Mucosa of descending colon (tissue), 3 donors: ENCODE data around the gene GON4L. TPM values are rescaled to one million over a fixed set of nuclear protein-coding genes. Genes with fewer than 3 reads are reported as not detected.
"Not testable (repeated sequence)": the region's sequence is repeated elsewhere in the genome, so short reads cannot be mapped to it uniquely, and the experiment has no call there.

ENCODE experiments used
- ATAC-seq: fragments of 200-7000 bp; cut with Tn5 transposase; one replicate; pipeline ENCODE4 v1.9.1; 2020; ENCODE audit warnings: mild to moderate bottlenecking, moderate library complexity
- DNase-seq, 3 donors: peaks; one replicate each; pipeline ENCODE4 v3.0.0-alpha.2; 2020
- H3K36me3 ChIP-seq: fragments of 200-600 bp; one replicate; pipeline ENCODE4 v1.8.0; 2021; ENCODE audit warnings: low read depth, mild to moderate bottlenecking
- H3K4me1 ChIP-seq: fragments of 200-600 bp; one replicate; pipeline ENCODE4 v1.8.0; 2021; ENCODE audit warnings: low read depth, mild to moderate bottlenecking
- H3K4me3 ChIP-seq: fragments of 200-600 bp; one replicate; pipeline ENCODE4 v1.8.0; 2021; ENCODE audit warnings: mild to moderate bottlenecking
- H3K9me3 ChIP-seq: fragments of 200-600 bp; one replicate; pipeline ENCODE4 v1.8.0; 2021; ENCODE audit warnings: mild to moderate bottlenecking
- intact Hi-C, 2 donors: fragments of 100-400 bp; cut with DNase I in 1 of 2; cut with micrococcal nuclease in 1 of 2; formaldehyde crosslinking; loops; one replicate each; pipeline versions ENCODE4 v1.11.0 to v1.11.1; 2022; cut with DNase I, micrococcal nuclease
- total RNA-seq, 3 donors: library from RNA; stranded (reverse); fragmentation: NEBNext Ultra II Directional in 2 of 3; extraction: Animal tissue kit (Norgen Biotek cat#: 25700) in 2 of 3; gene quantifications; one replicate each; pipeline versions ENCODE4 v1.2.1 to v1.2.4, GENCODE V29; 2021 to 2023
- TF ChIP-seq, protein P1 (sequence below): fragments of 200-600 bp; IDR thresholded peaks from one replicate; pipeline ENCODE4 v1.8.0; 2022; ENCODE audit warnings: antibody characterized with exemption, mild to moderate bottlenecking
- donor health status: DM: no; HTN: no; CAD: no; lungs with moderate emphysema.
- donor health status: DM: no; HTN: no; CAD: no.
- donor health status: DM: no; HTN: yes; CAD: no.

The GON4L gene
- total RNA-seq, 3 donors from 2014 or later = 38.7 to 63.0 (median 54.3) TPM

DNA sequence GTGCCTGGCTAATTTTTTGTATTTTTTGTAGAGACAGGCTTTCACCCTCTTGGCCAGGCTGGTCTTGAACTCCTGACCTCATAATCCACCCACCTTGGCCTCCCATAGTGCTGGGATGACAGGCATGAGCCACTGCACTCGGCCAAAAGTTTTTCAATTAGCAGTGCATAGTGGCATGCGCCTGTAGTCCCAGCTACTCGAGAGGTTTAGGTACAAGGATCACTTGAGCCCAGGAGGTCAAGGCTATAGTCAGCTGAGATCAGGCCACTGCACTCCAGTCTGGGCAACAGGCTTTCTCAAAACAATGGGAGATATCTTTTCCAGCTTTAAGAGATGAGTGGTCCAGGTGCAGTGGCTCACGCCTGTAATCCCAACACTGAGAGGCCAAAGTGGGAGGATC, 137.3 kb downstream of the GON4L start:
- Histone ChIP-seq H3K9me3 (no peaks in the 10 kb centered on the region), H3K36me3 (no peaks in the 10 kb centered on the region), H3K4me3 (no peak overlapping the region), H3K4me1 (peaks cover 3% of the 10 kb centered on the region)
- no peak for ATAC-seq
- intact Hi-C loops = no loop called here
- TF ChIP-seq, protein P1, sequence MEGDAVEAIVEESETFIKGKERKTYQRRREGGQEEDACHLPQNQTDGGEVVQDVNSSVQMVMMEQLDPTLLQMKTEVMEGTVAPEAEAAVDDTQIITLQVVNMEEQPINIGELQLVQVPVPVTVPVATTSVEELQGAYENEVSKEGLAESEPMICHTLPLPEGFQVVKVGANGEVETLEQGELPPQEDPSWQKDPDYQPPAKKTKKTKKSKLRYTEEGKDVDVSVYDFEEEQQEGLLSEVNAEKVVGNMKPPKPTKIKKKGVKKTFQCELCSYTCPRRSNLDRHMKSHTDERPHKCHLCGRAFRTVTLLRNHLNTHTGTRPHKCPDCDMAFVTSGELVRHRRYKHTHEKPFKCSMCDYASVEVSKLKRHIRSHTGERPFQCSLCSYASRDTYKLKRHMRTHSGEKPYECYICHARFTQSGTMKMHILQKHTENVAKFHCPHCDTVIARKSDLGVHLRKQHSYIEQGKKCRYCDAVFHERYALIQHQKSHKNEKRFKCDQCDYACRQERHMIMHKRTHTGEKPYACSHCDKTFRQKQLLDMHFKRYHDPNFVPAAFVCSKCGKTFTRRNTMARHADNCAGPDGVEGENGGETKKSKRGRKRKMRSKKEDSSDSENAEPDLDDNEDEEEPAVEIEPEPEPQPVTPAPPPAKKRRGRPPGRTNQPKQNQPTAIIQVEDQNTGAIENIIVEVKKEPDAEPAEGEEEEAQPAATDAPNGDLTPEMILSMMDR = no peak
- DNase-seq = no peak

DNA sequence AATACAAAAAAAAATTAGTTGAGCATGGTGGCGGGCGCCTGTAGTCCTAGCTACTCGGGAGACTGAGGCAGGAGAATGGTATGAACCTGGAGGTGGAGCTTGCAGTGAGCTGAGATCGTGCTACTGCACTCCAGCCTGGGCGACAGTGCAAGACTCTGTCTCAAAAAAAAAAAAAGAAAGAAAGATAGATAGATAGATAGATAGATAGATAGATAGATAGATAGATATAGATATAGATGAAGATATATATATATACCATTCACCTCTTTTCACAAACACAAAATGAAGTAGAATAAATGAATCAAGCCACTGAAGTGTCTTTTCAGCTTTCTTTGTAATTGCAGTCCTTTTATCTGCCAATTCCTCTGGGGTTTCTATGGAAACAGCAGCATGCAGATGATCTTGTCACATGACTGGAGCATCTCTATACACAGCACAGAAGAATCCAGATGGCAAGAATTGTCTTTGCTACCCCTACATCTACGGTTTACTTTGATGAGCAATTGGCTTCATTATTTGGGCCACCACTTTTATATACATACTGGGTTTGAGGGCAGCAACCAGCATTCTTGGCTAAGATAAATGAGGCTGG, 138.4 kb downstream of the GON4L start:
- ATAC-seq, H3K9me3 ChIP-seq, H3K4me3 ChIP-seq, intact Hi-C loops, H3K4me1 ChIP-seq, DNase-seq, H3K36me3 ChIP-seq: not testable (repeated sequence)

DNA sequence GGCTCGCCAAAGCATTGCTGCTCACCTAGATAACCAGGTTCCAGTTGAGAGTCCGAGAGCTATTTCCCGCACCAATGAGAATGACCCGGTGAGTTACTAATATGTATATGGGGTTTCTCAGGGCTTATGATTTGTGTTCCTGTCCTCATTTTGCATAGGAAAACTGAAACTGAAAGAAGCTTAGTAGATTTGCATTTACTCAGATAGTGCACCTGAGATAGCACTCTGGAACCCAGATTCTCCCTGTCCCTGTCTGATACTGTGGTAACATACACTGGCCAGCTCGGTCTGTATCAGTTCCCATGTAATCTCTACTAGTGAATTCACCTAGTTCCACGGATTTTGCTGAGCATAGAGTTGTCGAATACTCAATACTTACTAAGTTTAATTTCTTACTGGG, 140.0 kb downstream of the GON4L start:
- Histone ChIP-seq H3K4me1 (peaks cover 3% of the 10 kb centered on the region), H3K4me3 (no peak overlapping the region), H3K36me3 (no peaks in the 10 kb centered on the region), H3K9me3 (no peaks in the 10 kb centered on the region)
- ATAC-seq (peak; percentile 64), DNase-seq (peak in 1 of 3 donors; percentile 11)
- intact Hi-C loops = no loop called here
- TF ChIP-seq, protein P1 = no peak

DNA sequence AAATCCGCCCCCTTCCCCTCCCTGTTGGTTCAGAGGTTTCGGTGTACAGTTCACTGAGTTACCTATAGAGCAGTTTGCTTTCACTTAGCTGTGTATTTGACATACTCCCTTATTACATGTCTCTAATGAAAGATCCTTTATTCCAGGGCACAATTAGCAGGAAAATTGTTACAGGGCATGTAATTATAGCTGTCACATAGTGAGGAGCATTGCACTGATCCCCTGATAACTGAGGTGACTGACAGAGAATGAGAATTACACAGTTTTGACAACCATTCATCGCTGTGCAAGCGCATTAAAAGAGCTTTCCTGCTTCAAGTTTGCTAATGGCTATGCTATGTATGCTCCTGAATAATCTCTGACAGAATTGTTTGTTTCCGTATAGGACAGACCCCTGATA, 141.2 kb downstream of the GON4L start:
- Histone ChIP-seq H3K4me3 (no peak overlapping the region), H3K4me1 (peaks cover 3% of the 10 kb centered on the region), H3K36me3 (no peaks in the 10 kb centered on the region), H3K9me3 (no peaks in the 10 kb centered on the region)
- intact Hi-C loops = no loop called here
- TF ChIP-seq, protein P1 = no peak
- ATAC-seq (no peak), DNase-seq (no peak)

DNA sequence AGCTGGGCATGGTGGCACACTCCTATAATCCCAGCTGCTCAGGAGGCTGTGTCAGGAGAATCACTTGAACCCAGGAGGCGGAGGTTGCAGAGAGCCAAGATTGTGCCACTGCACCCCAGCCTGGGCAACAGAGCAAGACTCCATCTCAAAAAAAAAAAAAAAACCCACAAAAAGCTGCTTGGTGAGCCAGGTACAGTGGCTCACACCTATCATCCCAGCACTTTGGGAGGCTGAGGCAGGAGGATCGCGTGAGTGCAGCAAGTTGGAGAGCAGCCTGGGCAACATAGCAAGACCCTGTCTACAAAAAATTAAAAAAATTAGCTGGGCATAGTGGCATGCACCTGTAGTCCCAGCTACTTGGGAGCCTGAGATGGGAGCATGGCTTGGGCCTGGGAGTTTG, 142.0 kb downstream of the GON4L start:
- H3K4me1 ChIP-seq, H3K4me3 ChIP-seq, intact Hi-C loops, H3K36me3 ChIP-seq, ATAC-seq, H3K9me3 ChIP-seq, DNase-seq: not testable (repeated sequence)

DNA sequence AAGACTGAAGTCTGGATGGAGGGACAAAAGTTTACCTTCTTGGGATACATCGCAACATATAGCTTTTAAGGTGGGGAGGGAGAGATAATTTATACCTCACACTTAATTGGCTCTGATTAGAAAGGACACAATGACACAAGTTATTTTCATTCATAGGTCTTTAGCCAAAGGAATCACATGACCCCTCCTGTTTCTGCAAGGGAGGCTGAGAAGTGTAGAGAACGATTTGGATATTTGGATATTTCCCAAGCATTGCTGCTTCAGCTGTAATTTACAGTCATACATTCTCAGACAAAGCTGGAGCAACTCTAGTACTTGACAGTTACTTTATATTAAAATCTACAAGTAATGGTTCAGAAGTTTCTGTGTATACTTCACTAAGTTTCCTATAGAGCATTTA, 143.9 kb downstream of the GON4L start:
- DNase-seq = no peak
- intact Hi-C loops = no loop called here

DNA sequence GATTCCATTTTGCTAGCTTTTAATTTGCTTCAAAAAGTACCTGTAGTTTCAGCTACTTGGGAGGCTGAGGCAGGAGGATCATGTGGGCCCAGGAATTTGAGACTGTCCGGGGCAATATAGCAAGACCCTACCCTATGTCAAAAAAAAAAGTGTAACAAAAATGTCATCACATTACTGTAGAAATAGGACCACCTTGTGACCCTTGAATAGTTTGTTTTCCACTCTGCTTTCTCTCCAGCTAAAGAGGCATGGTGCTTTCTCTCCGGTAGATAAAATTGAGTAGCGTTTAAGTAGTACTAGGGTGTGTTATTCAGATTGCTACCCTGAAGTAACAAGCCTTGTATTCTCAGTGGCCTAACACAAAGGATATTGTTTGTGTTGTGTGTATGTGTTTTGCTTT, 144.4 kb downstream of the GON4L start:
- H3K9me3 ChIP-seq, H3K36me3 ChIP-seq, H3K4me1 ChIP-seq, DNase-seq, ATAC-seq, H3K4me3 ChIP-seq, intact Hi-C loops: not testable (repeated sequence)

More for the DNA sequence above, 143.9 kb downstream of the GON4L start:
- Histone ChIP-seq H3K4me1 (peaks cover 3% of the 10 kb centered on the region), H3K36me3 (no peaks in the 10 kb centered on the region), H3K9me3 (no peaks in the 10 kb centered on the region), H3K4me3 (no peak overlapping the region)
- TF ChIP-seq, protein P1 = no peak
- no peak for ATAC-seq

DNA sequence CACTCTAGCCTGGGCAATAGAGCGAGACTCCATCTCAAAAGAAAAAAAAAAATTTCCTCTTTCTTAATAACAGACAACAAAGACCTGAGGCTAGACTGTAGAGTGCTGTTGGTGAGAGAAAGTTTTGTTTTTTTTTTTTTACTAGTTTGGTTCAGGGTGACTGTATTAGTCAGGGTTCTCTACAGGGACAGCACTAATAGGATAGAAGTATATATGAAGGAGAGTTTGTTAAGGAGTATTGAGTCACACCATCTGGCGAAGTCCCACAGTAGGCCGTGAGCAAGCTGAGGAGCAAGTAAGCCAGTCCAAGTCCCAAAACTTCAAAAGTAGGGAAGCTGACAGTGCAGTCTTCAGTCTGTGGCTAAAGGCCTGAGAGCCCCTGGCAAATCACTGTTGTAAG, 145.6 kb downstream of the GON4L start:
- H3K9me3 ChIP-seq, H3K36me3 ChIP-seq, H3K4me3 ChIP-seq, H3K4me1 ChIP-seq, DNase-seq, ATAC-seq, intact Hi-C loops: not testable (repeated sequence)
